B cell (primary cell): ENCODE data around the gene ATG7.

ENCODE experiments used
- CTCF ChIP-seq: fragments of 200-600 bp; IDR thresholded peaks from one replicate; pipeline ENCODE4 v1.8.0; 2022; ENCODE audit warnings: antibody characterized with exemption, mild to moderate bottlenecking
- EZH2 ChIP-seq: IDR thresholded peaks from 2 replicates; pipeline ENCODE4 v1.6.1; 2012; ENCODE audit warnings: borderline replicate concordance, low read depth, mild to moderate bottlenecking, moderate library complexity, low read length; ENCODE audit not compliant: insufficient read depth, poor library complexity, severe bottlenecking

- TF ChIP-seq CTCF (no peak), EZH2 (no peak)
These were observed 283.1 kb downstream of the ATG7 start for GRCh38 chr3:11555211-11555782.
